ENCODE measurements around the gene CFAP141.

Gene CFAP141

DNA sequence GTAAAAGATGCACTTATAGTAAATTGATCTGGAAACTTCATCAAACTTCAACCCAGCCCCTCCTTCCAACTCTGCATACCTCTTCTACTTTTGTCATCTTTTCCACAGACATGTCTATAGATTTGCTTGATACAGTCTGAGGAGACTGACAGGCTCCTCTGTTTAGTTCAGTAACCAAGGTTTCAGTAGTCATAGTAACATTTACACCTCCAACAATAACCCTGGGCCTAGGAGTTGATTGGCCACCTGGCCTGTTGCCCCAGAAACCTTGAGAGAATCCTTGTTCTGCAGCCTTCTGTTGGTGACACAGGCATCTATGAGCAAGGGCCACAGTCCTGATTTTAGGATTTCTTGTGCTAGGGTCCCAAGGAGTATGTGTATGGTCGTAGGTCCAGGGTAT is at the start of gene CFAP141:
TSS of gene CFAP141 (minus strand) at position 138 of the 400 bp plus-strand sequence. CDS start at position 112, 26 bp downstream.
- peaks cover 65% of the 10 kb centered on the region for H3K36me3 ChIP-seq
- no peak within 1 kb of the TSS for H3K4me3 ChIP-seq (ENCODE audit: low read depth in 1 of 2, low read length in 1 of 2)
- no peaks in the 10 kb centered on the region for H3K4me1 ChIP-seq (ENCODE audit: control insufficient read depth in 1 of 2, insufficient read depth in 1 of 2, low read depth in 1 of 2, low read length in 1 of 2)
- TF ChIP-seq, protein P1, sequence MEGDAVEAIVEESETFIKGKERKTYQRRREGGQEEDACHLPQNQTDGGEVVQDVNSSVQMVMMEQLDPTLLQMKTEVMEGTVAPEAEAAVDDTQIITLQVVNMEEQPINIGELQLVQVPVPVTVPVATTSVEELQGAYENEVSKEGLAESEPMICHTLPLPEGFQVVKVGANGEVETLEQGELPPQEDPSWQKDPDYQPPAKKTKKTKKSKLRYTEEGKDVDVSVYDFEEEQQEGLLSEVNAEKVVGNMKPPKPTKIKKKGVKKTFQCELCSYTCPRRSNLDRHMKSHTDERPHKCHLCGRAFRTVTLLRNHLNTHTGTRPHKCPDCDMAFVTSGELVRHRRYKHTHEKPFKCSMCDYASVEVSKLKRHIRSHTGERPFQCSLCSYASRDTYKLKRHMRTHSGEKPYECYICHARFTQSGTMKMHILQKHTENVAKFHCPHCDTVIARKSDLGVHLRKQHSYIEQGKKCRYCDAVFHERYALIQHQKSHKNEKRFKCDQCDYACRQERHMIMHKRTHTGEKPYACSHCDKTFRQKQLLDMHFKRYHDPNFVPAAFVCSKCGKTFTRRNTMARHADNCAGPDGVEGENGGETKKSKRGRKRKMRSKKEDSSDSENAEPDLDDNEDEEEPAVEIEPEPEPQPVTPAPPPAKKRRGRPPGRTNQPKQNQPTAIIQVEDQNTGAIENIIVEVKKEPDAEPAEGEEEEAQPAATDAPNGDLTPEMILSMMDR (IDR thresholded peaks at IDR 0.05), result no peak
- no peaks in the 10 kb centered on the region for H3K9me3 ChIP-seq
- H3K27me3 ChIP-seq, result no peaks in the 10 kb centered on the region
- no peak within 1 kb of the TSS for H3K27ac ChIP-seq

DNA sequence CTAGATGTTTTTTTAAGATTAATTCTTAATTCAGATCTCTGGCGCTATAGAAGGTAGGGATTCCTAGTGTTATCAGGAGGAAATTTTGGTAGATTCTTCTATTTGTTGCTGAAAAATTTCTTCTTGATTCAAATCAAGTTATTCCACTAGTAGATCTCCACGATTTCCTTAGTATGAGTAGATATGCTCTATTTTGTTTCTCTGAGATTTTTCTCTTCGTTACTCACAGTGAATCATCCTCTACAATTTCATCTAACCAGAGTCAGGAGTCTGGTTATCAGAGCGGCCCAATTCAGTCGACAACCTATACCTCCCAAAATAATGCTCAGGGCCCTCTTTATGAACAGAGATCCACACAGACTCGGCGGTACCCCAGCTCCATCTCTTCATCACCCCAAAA is 47.5 kb upstream of the CFAP141 start:
- no peaks in the 10 kb centered on the region for H3K9me3 ChIP-seq
- TF ChIP-seq, protein P1 (IDR thresholded peaks at IDR 0.05), result no peak
- no peaks in the 10 kb centered on the region for H3K4me1 ChIP-seq (ENCODE audit: control insufficient read depth in 1 of 2, insufficient read depth in 1 of 2, low read depth in 1 of 2, low read length in 1 of 2)
- H3K36me3 ChIP-seq, result peaks cover 100% of the 10 kb centered on the region
- H3K27ac ChIP-seq, result no peak overlapping the region
- no peaks in the 10 kb centered on the region for H3K27me3 ChIP-seq
- H3K4me3 ChIP-seq (ENCODE audit: low read depth in 1 of 2, low read length in 1 of 2), result no peak overlapping the region

DNA sequence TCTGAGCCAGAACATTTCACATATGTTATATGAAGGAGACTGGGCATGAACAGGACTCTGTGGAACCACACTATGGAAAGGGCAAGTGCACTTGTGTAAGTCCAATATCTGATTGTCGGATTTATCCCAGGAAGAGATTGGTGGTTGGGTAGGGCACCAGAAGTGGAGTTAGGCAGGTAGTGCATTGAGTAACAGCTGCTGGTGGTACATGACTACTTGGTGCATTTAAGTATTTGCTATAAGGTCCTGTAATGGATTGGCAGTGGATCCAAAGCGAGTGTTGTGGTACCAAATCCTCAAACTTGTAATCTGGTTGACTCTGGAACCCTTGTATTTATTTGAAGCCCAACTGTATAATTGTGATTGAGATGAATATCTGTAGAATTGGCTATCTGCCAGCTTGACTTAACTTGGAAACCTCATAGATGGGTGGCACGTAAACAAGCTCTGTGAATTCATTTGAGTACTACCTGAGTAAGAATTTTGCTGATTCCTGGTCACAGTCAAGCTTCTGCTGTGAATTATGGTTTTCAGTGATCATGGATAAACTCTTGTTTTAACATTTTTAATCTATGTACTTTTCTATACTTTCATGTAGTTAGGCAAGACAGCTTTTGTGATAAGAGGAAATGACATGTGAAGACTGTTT is 35.7 kb upstream of the CFAP141 start:
- Histone ChIP-seq H3K36me3 (peaks cover 84% of the 10 kb centered on the region), H3K27me3 (no peaks in the 10 kb centered on the region), H3K27ac (no peak overlapping the region), H3K4me1 (ENCODE audit: control insufficient read depth in 1 of 2, insufficient read depth in 1 of 2, low read depth in 1 of 2, low read length in 1 of 2) (no peaks in the 10 kb centered on the region), H3K9me3 (no peaks in the 10 kb centered on the region), H3K4me3 (ENCODE audit: low read depth in 1 of 2, low read length in 1 of 2) (no peak overlapping the region)
- TF ChIP-seq, protein P1 (IDR thresholded peaks at IDR 0.05), result no peak

DNA sequence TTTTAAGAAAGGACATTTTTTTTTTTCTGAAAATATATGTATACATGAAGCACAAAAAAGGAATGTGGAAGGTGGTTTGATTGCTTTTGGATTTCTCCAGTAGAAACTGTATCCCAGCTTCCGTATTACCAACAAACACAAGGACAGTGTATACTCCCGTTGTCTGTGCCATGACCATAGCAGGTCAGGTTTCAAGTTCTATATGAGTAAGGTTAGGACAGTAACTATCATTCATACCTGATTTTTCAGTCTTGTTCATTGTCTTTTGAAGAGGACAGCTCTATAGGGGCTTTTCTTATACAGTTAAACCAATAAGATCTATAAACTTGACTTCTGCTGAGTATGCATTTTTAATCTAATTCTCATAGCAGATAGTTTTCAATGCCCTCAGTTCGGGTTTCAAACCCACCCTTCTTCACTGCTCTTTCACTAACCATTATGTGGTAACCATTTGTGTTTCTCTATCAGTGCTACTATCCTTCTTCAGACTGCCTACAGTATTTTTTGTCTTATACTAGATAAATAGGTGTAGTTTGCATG is 34.2 kb upstream of the CFAP141 start:
- no peaks in the 10 kb centered on the region for H3K4me1 ChIP-seq (ENCODE audit: control insufficient read depth in 1 of 2, insufficient read depth in 1 of 2, low read depth in 1 of 2, low read length in 1 of 2)
- no peaks in the 10 kb centered on the region for H3K27me3 ChIP-seq
- TF ChIP-seq, protein P1 (IDR thresholded peaks at IDR 0.05), result no peak
- no peak overlapping the region for H3K27ac ChIP-seq
- no peak overlapping the region for H3K4me3 ChIP-seq (ENCODE audit: low read depth in 1 of 2, low read length in 1 of 2)
- no peaks in the 10 kb centered on the region for H3K9me3 ChIP-seq
- H3K36me3 ChIP-seq, result peaks cover 84% of the 10 kb centered on the region

DNA sequence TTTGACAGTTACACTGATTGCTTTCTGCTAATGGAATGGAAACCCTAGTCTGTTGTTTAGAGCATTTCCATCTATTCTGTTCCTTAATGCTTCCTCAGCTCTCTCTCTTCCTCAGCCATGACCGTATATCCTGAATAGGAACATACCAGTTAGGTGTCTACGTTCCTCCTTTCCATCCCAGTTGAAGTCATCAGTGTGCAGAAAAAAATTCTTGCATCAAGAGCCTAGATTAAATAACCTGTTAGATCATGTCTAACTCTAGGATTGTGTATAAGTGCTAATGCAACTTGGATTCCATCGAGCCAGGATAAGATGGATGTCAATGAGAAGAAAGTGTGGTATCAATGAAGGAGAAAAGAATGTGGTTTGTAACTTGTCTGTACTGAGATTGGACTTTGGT is 33.4 kb upstream of the CFAP141 start:
- H3K4me1 ChIP-seq (ENCODE audit: control insufficient read depth in 1 of 2, insufficient read depth in 1 of 2, low read depth in 1 of 2, low read length in 1 of 2), result no peaks in the 10 kb centered on the region
- H3K27me3 ChIP-seq, result no peaks in the 10 kb centered on the region
- TF ChIP-seq, protein P1 (IDR thresholded peaks at IDR 0.05), result no peak
- no peaks in the 10 kb centered on the region for H3K9me3 ChIP-seq
- H3K27ac ChIP-seq, result no peak overlapping the region
- H3K36me3 ChIP-seq, result peaks cover 84% of the 10 kb centered on the region
- H3K4me3 ChIP-seq (ENCODE audit: low read depth in 1 of 2, low read length in 1 of 2), result no peak overlapping the region

Data from neutrophil (primary cell).